ENCODE measurements around the gene TGFA.

Gene TGFA

DNA sequence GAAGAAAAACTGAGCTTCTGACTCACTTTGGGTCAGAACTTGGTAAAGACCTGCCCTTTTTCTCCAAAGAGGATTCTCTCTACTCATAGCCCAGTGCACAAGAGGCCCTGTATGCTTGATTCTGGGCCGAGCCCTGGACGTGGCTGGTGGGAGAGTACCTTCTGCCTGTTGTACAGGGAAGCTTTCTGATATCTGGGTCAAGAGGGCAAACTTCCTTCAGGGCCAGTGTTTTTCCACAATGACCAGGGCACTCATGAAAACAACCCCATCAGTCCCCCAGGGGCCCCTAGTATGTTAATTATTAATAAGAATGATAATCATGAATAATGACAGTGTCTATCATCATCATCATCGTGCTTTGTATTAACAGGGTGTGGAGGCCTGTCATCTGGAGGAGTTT, 90.0 kb downstream of the TGFA start:
- no peak for DNase-seq (ENCODE audit: low spot score)

DNA sequence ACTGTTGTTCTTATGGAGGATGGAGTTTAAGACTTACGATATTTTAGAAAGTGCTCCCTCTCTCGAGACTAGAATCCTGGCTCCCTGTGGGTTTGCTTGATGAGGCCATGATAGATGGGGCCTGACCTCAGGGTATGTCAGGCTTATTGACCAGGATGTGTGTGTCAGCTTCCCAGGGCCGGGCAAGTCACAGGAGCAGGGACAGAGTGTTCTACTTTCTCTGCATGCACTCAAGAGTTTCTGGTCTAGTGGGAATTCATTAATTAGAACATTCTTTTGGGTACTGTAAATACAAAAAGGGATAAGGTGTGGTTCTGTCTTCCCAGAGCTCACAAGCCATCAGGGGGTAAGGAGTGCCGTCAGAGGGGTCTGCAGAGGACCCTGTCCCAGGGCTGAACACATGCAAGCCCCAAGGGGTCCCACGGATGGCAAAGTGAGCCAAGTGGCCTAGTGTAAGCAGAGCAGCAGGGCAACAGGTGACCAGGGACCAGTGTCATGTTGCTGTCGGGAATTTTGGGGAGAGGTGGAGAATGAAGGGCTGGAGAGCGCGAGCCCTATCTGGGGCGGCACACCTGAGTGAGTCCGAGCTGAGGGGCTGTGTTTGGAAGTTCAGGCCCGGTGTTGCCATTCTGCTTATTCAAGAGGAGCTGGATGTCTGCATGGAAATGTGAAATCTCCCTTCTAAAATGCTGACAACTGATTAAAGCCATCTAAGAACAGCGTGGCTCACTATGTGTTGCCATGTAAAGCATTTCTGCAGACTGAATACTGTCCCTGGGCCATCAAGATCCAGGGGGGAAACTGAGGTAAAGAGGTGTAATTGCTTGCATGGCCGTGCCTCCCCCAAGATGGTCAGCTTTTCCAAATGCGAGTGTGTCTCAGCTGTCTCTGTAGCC, 91.4 kb downstream of the TGFA start:
- DNase-seq (ENCODE audit: low spot score): no peak

DNA sequence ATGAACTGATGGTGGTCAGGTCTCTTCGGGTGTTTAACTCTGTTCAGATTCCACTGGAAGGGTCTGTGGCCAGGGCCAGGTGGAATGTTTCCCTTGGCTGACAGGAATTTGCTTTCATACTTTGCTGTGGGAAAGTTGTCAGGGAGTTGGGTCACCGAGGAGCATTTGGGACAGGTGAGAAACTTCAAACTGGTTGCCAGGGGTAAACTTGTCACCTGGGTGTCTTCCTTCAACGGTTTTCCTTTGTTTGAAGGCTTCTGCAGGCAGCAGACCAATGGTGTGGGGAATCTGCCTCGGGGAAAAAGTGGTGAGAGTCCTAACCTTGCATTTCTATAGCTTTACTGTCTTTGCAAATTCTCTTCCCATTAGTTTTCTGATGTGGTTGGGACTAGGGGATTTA, 92.2 kb downstream of the TGFA start:
- DNase-seq (ENCODE audit: low spot score): no peak

- DNase-seq (ENCODE audit: low spot score): no peak
Observed at GRCh38 chr2:70460333-70460732, 93.3 kb downstream of the TGFA start.

GRCh38 chr2:70458661-70459060, 95.0 kb downstream of the TGFA start:
- no peak for DNase-seq (ENCODE audit: low spot score)

DNA sequence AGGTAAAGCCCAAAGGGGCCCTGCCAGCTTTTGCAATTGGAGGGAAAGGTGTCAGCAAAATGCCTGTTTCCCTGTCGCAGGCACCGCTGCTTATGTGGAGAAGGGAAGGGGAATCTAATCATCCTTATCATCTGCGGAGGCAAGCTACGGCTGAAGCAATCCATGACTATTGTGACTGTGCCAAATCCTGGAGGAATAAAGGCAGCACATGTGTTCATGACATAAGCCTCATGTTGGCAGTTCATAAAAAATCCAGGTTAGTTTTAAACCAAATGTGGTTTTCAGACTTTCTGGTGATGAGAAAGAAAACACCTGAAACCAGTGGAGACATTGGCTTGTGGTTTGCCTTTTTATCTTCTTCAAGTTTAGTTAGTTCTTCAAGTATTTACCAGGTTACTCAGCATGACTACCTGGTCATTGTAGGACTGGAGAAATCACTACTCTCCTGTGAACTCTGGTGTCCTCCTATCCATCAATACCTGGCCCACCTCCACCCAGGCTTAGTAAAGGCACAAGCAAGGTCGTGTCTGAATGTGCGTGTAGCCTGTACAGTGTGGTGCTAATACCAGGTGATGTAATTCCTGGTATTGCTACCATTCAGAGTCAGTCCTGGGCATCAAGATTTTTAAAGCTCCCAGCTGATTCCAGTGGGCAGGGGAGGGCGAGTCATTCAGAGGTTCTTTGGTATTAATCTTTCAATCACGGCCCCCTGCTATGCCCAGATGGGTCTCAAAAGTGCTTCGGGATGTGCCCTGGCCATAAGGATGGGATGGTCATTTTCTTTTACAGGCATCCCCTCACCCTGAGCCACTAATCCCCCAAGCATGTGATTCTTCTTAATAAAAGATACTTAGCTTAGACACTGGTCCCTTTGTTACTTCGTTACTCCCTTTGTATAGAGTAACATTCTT, 96.8 kb downstream of the TGFA start:
- DNase-seq (ENCODE audit: low spot score): no peak

- no peak for DNase-seq (ENCODE audit: low spot score)
Observed at GRCh38 chr2:70454936-70455544, 98.6 kb downstream of the TGFA start.

- no peak for DNase-seq (ENCODE audit: low spot score)
Observed at GRCh38 chr2:70450641-70451250, 102.9 kb downstream of the TGFA start.

GRCh38 chr2:70448041-70448440, 105.6 kb downstream of the TGFA start:
- no peak for DNase-seq (ENCODE audit: low spot score)

DNA sequence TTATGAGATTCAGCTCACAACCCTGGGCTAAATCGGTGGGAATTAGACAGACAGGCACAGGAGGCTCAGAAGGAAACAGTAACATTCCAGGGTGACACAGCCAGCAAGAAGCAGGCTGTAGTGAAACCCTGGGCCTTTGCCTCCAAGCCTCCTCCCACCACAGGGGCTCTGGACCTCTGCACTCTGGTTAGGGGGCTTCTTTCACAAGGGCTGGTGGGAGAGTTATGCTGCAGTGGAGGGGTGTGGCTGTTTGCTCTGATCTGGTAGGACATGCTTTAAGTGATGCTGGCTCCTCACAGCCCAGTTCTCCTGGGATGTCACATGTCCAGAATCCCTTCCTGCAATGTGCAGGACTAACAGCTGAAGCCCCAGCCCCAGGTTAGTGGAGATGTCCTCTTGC, 109.9 kb downstream of the TGFA start:
- no peak for DNase-seq (ENCODE audit: low spot score)

DNA sequence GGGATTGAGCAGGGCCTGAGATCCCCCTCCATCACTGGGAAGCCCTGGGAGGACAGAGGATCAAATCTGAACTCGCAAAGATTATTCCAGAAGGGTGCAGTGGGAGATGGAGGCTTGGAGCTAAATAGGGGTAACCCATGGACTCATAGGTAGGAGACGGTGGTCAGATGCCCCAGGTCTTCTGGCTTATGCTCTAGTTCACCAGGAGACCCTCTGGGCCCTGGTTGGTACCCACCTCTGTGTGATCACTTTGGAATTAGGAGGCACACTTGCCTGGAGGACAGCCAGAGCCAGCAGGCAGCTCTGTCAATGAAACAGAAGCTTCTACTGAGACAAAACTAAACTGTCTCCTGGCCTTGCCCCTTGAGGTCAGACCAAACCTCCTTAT, 110.6 kb downstream of the TGFA start:
- DNase-seq (ENCODE audit: low spot score): no peak

DNA sequence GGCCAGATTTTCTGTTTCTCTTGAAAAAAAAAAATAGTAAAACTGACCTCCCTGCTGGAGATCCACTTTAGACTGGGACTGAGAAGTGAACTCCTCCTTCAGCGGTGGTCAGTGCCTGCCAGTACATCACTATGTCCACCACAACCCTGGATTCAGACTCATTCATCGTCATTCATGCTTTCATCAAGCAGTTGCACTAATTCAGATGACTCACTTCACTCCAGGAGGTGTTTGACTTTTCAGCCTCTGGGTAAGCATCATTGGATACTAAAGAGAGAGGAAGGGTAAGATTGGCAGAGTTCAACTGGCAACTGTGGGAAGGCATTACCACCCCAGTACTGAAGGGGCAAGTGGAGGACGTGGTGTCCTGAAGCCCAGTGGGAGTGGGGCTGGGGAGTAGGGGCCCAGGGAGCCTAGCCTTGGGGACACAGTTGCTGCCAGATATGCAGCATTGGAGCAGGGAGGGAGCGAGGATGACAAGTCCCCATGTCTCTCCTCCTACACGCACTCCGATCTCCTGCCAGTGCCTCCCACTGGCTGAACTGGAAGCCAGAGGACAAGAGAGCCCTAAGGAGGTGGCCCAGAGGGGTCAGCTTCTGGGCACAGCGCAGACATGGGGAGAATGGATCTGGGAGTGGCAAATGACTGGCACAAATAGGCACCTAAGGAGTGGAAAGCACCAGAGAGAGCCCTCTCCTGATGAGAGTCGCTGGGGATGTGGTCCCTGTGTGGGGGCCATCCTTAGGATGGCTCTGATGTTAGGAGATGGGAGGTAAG, 111.1 kb downstream of the TGFA start:
- no peak for DNase-seq (ENCODE audit: low spot score)

GRCh38 chr2:70440621-70441020, 113.0 kb downstream of the TGFA start:
- no peak for DNase-seq (ENCODE audit: low spot score)

- DNase-seq (ENCODE audit: low spot score): no peak
Observed at GRCh38 chr2:70435138-70435537, 118.5 kb downstream of the TGFA start.

GRCh38 chr2:70433315-70433714, 120.3 kb downstream of the TGFA start:
- no peak for DNase-seq (ENCODE audit: low spot score)

DNA sequence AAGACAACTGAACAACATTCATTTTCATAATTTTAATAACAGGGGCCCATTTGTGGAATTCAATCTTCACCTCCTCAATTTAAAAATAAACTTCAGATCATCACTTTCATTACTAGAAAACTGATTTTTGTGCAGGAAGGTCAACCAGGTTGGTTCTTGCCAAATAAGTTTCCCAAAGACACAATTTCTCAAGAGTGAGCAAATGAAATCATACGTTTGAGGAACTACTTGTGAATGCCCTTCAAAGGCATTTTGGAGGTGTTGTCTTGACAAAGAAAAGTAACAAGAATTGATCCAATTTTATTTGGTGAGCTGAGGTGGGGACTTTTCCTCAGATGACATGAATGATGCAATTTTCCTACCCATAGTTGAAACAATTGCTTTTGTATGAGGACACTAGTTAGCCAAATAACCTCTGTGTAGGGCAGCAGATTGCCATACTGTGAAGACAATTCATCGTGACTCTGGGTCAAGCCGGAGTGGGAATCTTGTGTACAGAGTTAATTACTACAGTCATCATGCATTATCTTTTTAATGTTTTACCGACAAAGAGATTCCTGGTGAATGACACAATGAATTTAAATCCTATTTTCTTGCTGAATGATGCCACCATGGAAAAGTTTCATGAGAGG, 121.8 kb downstream of the TGFA start:
- DNase-seq (ENCODE audit: low spot score): no peak

DNA sequence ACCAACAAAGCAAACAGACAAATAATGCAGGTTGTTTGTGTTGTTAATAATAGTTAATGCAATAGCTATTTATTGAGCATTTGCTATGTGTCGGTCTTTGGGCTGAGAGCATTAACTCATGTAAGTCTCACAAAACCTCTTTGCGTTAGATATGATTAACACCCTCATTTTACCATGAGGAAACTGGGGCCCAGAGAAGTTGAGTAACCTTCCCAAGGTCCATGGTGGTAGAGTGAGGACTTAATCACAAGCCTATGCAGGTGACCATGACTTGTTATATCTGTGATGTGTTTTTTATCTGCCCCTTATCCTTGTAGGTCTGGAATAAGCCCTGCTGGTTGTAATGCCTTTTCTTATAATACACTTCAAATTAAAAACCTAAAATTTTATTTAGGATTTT, 127.3 kb downstream of the TGFA start:
- no peak for DNase-seq (ENCODE audit: low spot score)

GRCh38 chr2:70425682-70426301, 127.8 kb downstream of the TGFA start:
- no peak for DNase-seq (ENCODE audit: low spot score)

DNA sequence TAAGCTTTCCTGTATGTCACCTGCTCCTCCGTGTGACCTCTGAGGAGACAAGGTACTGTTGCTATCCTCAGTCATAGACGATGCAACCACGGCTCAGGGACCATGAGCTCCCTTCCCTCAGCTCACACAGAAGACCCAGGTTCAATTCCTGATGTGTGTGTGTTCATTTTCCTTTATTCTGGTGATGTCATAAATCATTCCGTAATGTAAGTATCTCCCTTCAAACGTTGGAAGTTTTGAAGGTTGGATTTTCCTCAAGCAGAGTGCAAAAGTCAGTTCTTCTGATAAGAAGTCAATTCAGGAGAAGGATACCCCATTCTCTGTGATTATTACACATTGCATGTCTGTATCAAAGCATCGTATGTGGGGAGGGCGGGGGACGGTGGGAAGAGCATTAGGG, 132.9 kb downstream of the TGFA start:
- DNase-seq (ENCODE audit: low spot score): no peak

- DNase-seq (ENCODE audit: low spot score): no peak
Observed at GRCh38 chr2:70420143-70420542, 133.5 kb downstream of the TGFA start.

GRCh38 chr2:70418514-70418913, 135.1 kb downstream of the TGFA start:
- DNase-seq (ENCODE audit: low spot score): no peak
